ENCODE data around the gene STOX2. TPM values are rescaled to one million over a fixed set of nuclear protein-coding genes. Genes with fewer than 3 reads are reported as not detected.

Gene STOX2
- total RNA-seq, 4 donors from 2014 or later: 4.2 to 14.9 (median 10.9) TPM

- intact Hi-C loops (cut with DNase I; ENCODE audit: low total_unique reads): no loop called here
- no peak overlapping the region for H3K4me3 ChIP-seq (ENCODE audit: low read depth, poor library complexity, severe bottlenecking)
- TF ChIP-seq POLR2A (IDR thresholded peaks at IDR 0.05) (no peak), CTCF (IDR thresholded peaks at IDR 0.05) (no peak)
- WGBS, 2 donors: 88% methylated on average over 2 of the region's 2 CpGs
- no peak for DNase-seq (ENCODE audit: low spot score in 2 of 2)
Measured at GRCh38 chr4:184052616-184053015, 147.5 kb downstream of the STOX2 start.

- WGBS, 2 donors: 48 to 49% methylated on average over 5 of the region's 5 CpGs
- no peak for DNase-seq (ENCODE audit: low spot score in 2 of 2)
- no peak overlapping the region for H3K4me3 ChIP-seq (ENCODE audit: low read depth, poor library complexity, severe bottlenecking)
- no peak for TF ChIP-seq POLR2A (IDR thresholded peaks at IDR 0.05)
- TF ChIP-seq CTCF (IDR thresholded peaks at IDR 0.05): no peak
- intact Hi-C loops (cut with DNase I; ENCODE audit: low total_unique reads): no loop called here
Measured at GRCh38 chr4:184053434-184053833, 148.3 kb downstream of the STOX2 start.

GRCh38 chr4:184056877-184057276, 151.8 kb downstream of the STOX2 start:
- TF ChIP-seq CTCF (IDR thresholded peaks at IDR 0.05): no peak
- no peak for TF ChIP-seq POLR2A (IDR thresholded peaks at IDR 0.05)
- 88 to 90% methylated on average over 14 of the region's 14 CpGs for WGBS, 2 donors
- intact Hi-C loops (cut with DNase I; ENCODE audit: low total_unique reads): no loop called here
- H3K4me3 ChIP-seq (ENCODE audit: low read depth, poor library complexity, severe bottlenecking): no peak overlapping the region
- DNase-seq (ENCODE audit: low spot score in 2 of 2): no peak

GRCh38 chr4:184058026-184058425, 152.9 kb downstream of the STOX2 start:
- TF ChIP-seq POLR2A (IDR thresholded peaks at IDR 0.05) (no peak), CTCF (IDR thresholded peaks at IDR 0.05) (no peak)
- intact Hi-C loops (cut with DNase I; ENCODE audit: low total_unique reads): no loop called here

GRCh38 chr4:184059099-184059498, 154.0 kb downstream of the STOX2 start:
- TF ChIP-seq CTCF (IDR thresholded peaks at IDR 0.05): no peak
- TF ChIP-seq POLR2A (IDR thresholded peaks at IDR 0.05): no peak
- H3K4me3 ChIP-seq (ENCODE audit: low read depth, poor library complexity, severe bottlenecking): no peak overlapping the region
- 97 to 99% methylated on average over 3 of the region's 3 CpGs for WGBS, 2 donors
- no peak for DNase-seq (ENCODE audit: low spot score in 2 of 2)
- intact Hi-C loops (cut with DNase I; ENCODE audit: low total_unique reads): no loop called here

More at GRCh38 chr4:184058026-184058425, 152.9 kb downstream of the STOX2 start:
- no peak for DNase-seq (ENCODE audit: low spot score in 2 of 2)
- WGBS, 2 donors: 85 to 86% methylated on average over 6 of the region's 6 CpGs
- no peak overlapping the region for H3K4me3 ChIP-seq (ENCODE audit: low read depth, poor library complexity, severe bottlenecking)

- no peak overlapping the region for H3K4me3 ChIP-seq (ENCODE audit: low read depth, poor library complexity, severe bottlenecking)
- TF ChIP-seq POLR2A (IDR thresholded peaks at IDR 0.05) (no peak), CTCF (IDR thresholded peaks at IDR 0.05) (no peak)
- 92 to 95% methylated on average over 7 of the region's 7 CpGs for WGBS, 2 donors
- intact Hi-C loops (cut with DNase I; ENCODE audit: low total_unique reads): no loop called here
- DNase-seq (ENCODE audit: low spot score in 2 of 2): no peak
Measured at GRCh38 chr4:184061582-184061981, 156.5 kb downstream of the STOX2 start.
